NCI-H2196 (cell line): Measurements from ENCODE around the gene ST6GALNAC3.

ENCODE experiments used
- DNase-seq: peaks from one replicate; lab custom pipeline; 2025; ENCODE audit not compliant: unreplicated experiment; lab: John Stamatoyannopoulos, UW

ST6GALNAC3 gene

DNA sequence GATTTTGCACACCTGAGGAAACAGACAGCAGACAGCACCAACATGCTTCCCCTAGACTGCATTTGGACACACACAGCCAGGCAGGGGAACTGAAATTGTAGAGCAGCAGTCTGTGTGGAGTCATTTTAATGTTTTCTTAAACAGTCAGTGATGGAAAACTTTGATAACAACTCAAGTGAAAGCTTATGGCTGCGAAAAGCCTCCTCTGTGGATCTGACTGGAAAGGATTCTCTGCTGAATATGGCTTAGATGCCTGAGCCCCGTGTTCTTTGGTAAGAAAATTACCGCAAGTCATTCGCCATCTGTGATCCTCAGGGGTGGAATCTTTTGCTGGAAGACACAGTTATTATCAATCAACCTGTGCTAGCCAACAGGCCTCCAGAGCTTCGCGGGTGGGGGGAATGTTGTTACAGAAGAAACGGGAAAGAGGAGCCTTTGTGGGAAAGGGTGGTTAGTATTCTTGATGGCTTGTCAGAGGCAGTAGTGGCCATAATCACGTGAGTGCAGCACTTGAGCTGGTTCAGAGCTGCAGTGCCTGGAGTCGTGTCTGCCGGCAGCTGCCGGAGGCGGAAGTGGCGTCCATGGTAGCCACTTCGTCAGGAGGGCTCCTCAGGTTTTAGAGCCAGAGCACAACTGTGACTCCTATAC is 204.7 kb downstream of the ST6GALNAC3 start:
- DNase-seq: no peak

GRCh38 chr1:76281306-76281705 is 206.8 kb downstream of the ST6GALNAC3 start:
- no peak for DNase-seq

- no peak for DNase-seq
Measured at GRCh38 chr1:76284842-76285241, 210.3 kb downstream of the ST6GALNAC3 start.

DNA sequence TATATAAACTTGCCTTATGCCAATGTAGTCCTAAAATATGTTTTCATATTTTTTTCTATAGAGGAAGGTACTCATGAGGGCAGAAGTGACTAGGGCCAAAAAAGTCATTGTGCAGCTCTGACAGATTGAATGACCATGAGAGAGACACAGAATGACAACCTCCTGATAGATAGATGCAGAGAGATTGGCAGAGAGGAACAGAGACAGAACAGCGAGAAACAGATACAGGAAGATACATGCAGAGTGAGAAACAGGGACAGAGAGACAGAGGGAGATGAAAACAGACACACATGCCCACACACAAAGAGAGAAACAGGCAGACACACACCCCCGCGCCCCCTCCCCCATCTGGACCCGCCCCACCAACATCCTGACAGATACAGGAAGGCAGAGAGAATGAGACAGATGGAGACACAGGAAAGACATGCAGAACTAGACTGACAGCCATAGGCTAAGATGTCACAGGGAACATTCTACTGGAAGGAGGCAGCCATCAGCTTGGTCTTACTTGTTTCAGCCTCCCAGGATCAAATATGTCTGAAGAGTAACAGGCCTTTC is 211.1 kb downstream of the ST6GALNAC3 start:
- DNase-seq: no peak

DNA sequence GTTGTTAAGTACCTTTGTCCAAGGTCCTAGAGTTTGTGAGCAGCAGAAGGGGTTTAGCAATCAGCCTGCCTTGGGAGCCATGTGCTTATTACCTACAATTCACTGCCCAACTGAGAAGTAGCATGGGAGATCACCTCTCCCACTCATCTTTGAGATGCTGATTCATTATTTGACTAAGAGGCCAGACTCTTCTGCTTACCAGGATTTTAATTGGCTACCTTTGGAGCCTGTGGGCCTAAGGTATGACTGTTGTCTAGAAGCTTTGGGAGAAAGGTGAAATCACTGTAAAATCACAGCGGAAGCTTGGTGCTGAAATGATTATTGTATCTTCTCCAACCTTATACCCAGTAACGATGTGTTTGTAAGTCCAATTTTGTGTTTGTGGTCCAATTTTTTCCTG is 213.4 kb downstream of the ST6GALNAC3 start:
- DNase-seq: no peak

DNA sequence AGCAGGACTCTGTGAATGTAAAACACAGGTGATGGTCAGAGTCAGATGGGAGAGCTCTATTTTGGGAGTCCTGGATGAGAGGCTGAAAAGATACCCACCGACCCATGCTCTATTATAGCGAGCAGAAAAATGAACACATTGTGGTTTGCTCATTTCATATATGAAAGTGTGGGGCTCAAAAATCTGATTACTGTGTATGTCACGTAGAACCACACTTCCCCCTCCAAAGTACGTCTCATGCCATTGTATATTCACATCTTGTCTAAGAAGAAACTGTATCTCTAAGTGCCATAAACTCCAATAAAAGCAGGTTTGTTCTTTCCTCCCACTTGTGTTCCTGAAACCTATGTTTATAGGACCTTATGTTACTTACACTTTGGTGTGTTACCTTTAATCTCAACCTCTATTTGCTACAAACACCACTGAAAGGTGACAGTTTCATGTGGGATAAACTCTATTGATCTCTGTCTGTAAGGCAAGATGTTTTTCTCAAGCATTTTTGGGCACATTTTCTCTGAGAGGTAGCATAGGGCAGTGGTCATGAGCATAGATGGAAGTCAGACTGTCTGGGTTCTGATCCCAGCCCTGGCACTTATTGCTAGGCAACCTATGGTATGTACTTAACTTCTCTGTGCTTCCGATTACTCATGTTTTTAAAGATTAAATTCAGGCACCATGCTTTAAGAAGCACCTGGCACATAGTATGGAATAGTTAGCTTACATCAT is 214.4 kb downstream of the ST6GALNAC3 start:
- no peak for DNase-seq

GRCh38 chr1:76289692-76290091 is 215.1 kb downstream of the ST6GALNAC3 start:
- no peak for DNase-seq

- DNase-seq: no peak
Measured at GRCh38 chr1:76290271-76290670, 215.7 kb downstream of the ST6GALNAC3 start.

- DNase-seq: no peak
Measured at GRCh38 chr1:76291191-76291590, 216.6 kb downstream of the ST6GALNAC3 start.

GRCh38 chr1:76291737-76292136 is 217.2 kb downstream of the ST6GALNAC3 start:
- no peak for DNase-seq

GRCh38 chr1:76292418-76293184 is 218.1 kb downstream of the ST6GALNAC3 start:
- DNase-seq: no peak

DNA sequence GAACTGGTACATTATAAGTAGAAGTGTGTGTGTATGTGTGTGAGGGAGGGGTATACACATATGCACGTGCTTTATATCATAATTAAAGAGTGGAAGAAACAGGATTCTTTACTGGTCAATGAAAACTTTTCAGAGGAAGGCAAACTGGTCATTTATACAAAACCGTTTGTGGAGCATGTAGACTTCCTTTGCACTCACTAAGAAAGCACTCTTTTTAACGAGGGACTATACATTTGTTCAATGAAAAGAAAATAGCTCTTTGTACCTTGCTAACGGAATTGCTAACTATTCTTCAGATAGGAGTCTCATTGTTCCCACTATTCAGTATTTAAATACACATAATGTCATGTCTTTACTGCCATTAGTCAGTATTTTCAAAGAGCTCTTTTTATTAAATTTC is 219.3 kb downstream of the ST6GALNAC3 start:
- DNase-seq: no peak

DNA sequence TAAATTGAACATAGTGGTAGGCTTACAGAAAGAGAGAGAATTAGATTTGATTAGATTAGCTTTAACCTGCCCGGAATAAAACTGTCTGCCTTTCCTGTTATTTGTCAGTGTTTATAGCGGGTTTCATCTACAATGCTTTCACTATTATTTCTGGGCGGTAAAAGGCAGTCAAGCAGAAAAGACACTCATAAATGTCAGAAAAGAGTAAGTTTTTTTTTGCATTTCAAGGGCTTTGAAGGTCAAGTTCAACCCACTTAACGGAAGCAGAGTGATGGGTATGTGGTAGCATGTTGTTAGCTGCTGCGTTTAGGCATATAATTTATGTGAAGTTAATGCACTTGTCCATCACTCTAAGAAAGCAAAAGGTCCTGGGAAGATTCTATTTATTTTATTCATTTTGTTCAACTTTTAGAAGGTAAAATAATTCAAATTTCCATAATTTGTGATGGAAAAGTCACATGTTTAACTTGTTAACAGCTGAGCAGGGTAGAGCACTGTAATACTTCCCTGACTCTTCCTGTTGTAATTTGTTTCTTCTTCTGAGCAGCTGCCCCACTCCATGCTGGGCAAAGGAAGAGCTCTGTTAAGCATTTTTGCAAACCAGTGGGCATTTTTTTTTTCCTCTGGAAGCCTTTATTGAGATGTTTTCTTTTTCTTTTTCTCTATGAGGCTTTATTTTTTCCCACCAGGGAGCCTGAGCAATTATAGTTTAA is 220.1 kb downstream of the ST6GALNAC3 start:
- no peak for DNase-seq

- no peak for DNase-seq
Measured at GRCh38 chr1:76298399-76298798, 223.9 kb downstream of the ST6GALNAC3 start.

GRCh38 chr1:76299036-76299435 is 224.5 kb downstream of the ST6GALNAC3 start:
- no peak for DNase-seq

DNA sequence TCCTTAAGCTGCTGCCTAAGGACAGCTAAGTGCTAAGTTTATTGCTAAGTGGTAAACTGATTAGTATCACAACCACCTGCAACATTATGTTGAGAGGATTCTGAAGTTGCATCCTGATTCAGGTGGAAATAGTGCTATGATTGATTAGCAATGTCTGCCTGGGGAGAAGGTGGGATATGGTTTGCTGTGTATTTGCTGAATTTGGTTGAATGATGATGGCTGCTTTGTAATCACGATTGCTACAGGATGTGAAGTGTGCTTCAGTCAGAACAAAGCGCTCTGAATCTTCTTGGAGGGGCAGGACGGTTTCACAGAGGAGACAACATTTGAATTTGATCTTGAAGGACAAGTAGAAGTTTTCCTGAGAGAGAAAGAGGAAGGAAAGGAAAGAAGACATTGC is 226.0 kb downstream of the ST6GALNAC3 start:
- no peak for DNase-seq

- DNase-seq: no peak
Measured at GRCh38 chr1:76302711-76303339, 228.3 kb downstream of the ST6GALNAC3 start.

GRCh38 chr1:76303340-76303717 is 228.8 kb downstream of the ST6GALNAC3 start:
- DNase-seq: no peak

DNA sequence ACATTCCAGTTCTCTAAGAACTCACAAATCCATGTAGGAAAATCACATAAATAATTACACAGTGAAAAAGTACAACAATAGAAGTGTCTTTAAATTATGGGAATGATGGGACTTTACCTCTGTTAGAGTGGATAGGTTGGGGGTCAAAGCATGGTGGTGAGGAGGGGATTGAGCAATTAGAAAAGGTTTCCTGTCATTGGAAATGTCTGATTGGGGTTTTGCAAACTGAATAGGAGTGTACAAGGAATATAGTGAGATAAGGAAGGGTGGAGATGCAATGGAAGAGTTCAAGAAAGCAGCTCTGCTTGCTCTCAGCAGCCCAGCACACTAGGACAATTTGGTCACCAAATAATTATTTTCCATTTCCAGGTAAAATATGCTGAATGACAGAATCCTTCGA is 238.8 kb downstream of the ST6GALNAC3 start:
- no peak for DNase-seq

DNA sequence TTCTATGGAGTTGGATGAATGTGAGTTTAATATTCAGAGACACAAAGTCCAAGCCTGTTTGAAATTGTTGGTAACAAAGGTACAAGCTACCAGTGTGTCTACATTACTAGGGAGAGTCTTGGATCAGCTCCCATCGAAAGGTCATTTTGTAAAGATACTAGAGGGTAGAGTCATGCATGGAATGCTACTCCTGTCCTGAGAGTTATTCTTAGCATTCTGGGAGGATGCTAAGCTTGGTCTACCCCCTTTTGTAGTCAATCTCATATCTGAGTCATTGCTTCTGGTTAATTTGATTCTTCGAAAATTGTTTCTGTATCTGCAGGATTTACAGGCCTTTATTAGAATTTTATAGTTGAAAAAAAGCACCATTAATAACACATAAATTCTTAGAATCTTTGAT is 240.2 kb downstream of the ST6GALNAC3 start:
- DNase-seq: no peak
